CD14-positive monocyte (primary cell): ENCODE measurements around the gene HMCN1. TPM values are rescaled to one million over a fixed set of nuclear protein-coding genes. Genes with fewer than 3 reads are reported as not detected.

Experiments
- DNase-seq, 3 donors: peaks; one replicate each; pipeline ENCODE4 v3.0.0-alpha.2; 2011 to 2022
- H2AFZ ChIP-seq: 2 replicates; pipeline ENCODE4 v1.6.0; 2012; ENCODE audit warnings: mild to moderate bottlenecking, low read depth, low read length, inconsistent platforms; ENCODE audit not compliant: insufficient read depth, poor library complexity, severe bottlenecking
- H3K27ac ChIP-seq, 2 donors: 1 replicate in 1 of 2; 2 replicates in 1 of 2; pipeline ENCODE4 v1.5.1; 2012 to 2013; ENCODE audit warnings: low read length in 2 of 2, control low read depth in 1 of 2, inconsistent platforms in 1 of 2, low read depth in 1 of 2, mild to moderate bottlenecking in 1 of 2
- H3K27me3 ChIP-seq, 2 donors: one replicate each; pipeline versions ENCODE4 v1.6.0 to v1.6.1; 2011 to 2013; ENCODE audit warnings: low read length in 2 of 2; ENCODE audit not compliant: control insufficient read depth in 2 of 2, insufficient read depth in 2 of 2
- H3K36me3 ChIP-seq, 2 donors: replicated peaks in 1 of 2; 1 replicate in 1 of 2; 2 replicates in 1 of 2; pipeline versions ENCODE4 v1.5.1 to v1.6.1; 2012 to 2013; ENCODE audit warnings: low read length in 2 of 2, control low read depth in 1 of 2, inconsistent platforms in 1 of 2, mild to moderate bottlenecking in 1 of 2; ENCODE audit not compliant: insufficient read depth in 2 of 2, control insufficient read depth in 1 of 2
- H3K4me1 ChIP-seq, 2 donors: 1 replicate in 1 of 2; 2 replicates in 1 of 2; pipeline versions ENCODE4 v1.5.1 to v1.6.1; 2012 to 2013; ENCODE audit warnings: low read length in 2 of 2, control low read depth in 1 of 2, inconsistent platforms in 1 of 2, mild to moderate bottlenecking in 1 of 2, moderate library complexity in 1 of 2; ENCODE audit not compliant: insufficient read depth in 2 of 2, control insufficient read depth in 1 of 2
- H3K4me2 ChIP-seq: replicated peaks from 2 replicates; pipeline ENCODE3; 2012; ENCODE audit warnings: low read length, moderate library complexity, mild to moderate bottlenecking; ENCODE audit not compliant: poor library complexity, severe bottlenecking; ENCODE audit errors: extremely low read depth
- H3K4me3 ChIP-seq, 3 experiments: fragments of 200-600 bp in 1 of 3; sonication (generic) in 1 of 3; replicated peaks in 1 of 3; 1 replicate in 2 of 3; 2 replicates in 1 of 3; pipeline ENCODE4 v1.5.1; 2011 to 2013; ENCODE audit warnings: low read length in 3 of 3, mild to moderate bottlenecking in 3 of 3, control low read depth in 2 of 3, low read depth in 2 of 3, inconsistent platforms in 1 of 3, moderate library complexity in 1 of 3
- H3K79me2 ChIP-seq: 2 replicates; pipeline ENCODE4 v1.6.0; 2012; ENCODE audit warnings: mild to moderate bottlenecking, control low read depth, inconsistent platforms, low read length, moderate library complexity; ENCODE audit not compliant: insufficient read depth
- H3K9ac ChIP-seq: 2 replicates; pipeline ENCODE4 v1.6.0; 2017; ENCODE audit warnings: low read length, mild to moderate bottlenecking; ENCODE audit not compliant: insufficient read depth, poor library complexity, severe bottlenecking
- H3K9me3 ChIP-seq, 2 donors: replicated peaks in 1 of 2; 1 replicate in 1 of 2; 2 replicates in 1 of 2; pipeline versions ENCODE4 v1.5.1 to v1.6.1; 2012 to 2013; ENCODE audit warnings: low read length in 2 of 2, control low read depth in 1 of 2; ENCODE audit not compliant: control insufficient read depth in 1 of 2, insufficient read depth in 1 of 2
- H4K20me1 ChIP-seq: 2 replicates; pipeline ENCODE4 v1.6.0; 2012; ENCODE audit warnings: mild to moderate bottlenecking, low read length, control low read depth, moderate library complexity; ENCODE audit not compliant: insufficient read depth
- H3K27ac Mint-ChIP-seq, 7 donors: one replicate each; pipeline ENCODE4 v1.8.0; 2020; ENCODE audit warnings: mild to moderate bottlenecking in 7 of 7, mixed read lengths in 7 of 7, moderate library complexity in 6 of 7, inconsistent platforms in 2 of 7
- H3K27me3 Mint-ChIP-seq, 3 donors: one replicate each; pipeline ENCODE4 v1.8.0; 2021 to 2022; ENCODE audit warnings: low read depth in 3 of 3, mild to moderate bottlenecking in 3 of 3, mixed read lengths in 3 of 3, moderate library complexity in 3 of 3, inconsistent platforms in 1 of 3
- H3K36me3 Mint-ChIP-seq, 2 donors: one replicate each; pipeline ENCODE4 v1.8.0; 2020; ENCODE audit warnings: mixed read lengths in 2 of 2, inconsistent platforms in 1 of 2, mild to moderate bottlenecking in 1 of 2
- H3K4me1 Mint-ChIP-seq: one replicate; pipeline ENCODE4 v1.8.0; 2020; ENCODE audit warnings: mild to moderate bottlenecking, mixed read lengths
- H3K4me3 Mint-ChIP-seq, 2 donors: one replicate each; pipeline ENCODE4 v1.8.0; 2020; ENCODE audit warnings: mild to moderate bottlenecking in 2 of 2, mixed read lengths in 2 of 2, moderate library complexity in 1 of 2
- H3K9me3 Mint-ChIP-seq, 7 donors: one replicate each; pipeline ENCODE4 v1.8.0; 2020 to 2022; ENCODE audit warnings: mixed read lengths in 7 of 7, mild to moderate bottlenecking in 6 of 7, moderate library complexity in 6 of 7, inconsistent platforms in 2 of 7
- CTCF ChIP-seq: fragments of 200-600 bp; IDR thresholded peaks from one replicate; pipeline ENCODE4 v1.8.0; 2022; ENCODE audit warnings: antibody characterized with exemption, mild to moderate bottlenecking
- WGBS: methylation state at CpG from one replicate; pipeline ENCODE4 v1.1.5; 2013; ENCODE audit warnings: missing lambda C conversion rate; ENCODE audit not compliant: insufficient coverage; 5-methylcytosine and 5-hydroxymethylcytosine counted together
- intact Hi-C, 2 donors: fragments of 100-400 bp; cut with micrococcal nuclease; formaldehyde crosslinking; loops; one replicate each; pipeline versions ENCODE4 v1.15.0 to v1.15.1; 2023
- polyA plus RNA-seq, 3 donors: library from polyadenylated mRNA; depleted of rRNA in 1 of 3; unstranded in 2 of 3; stranded (reverse) in 1 of 3; fragments of 300-500 nt in 2 of 3; fragments of >200 nt in 1 of 3; fragmentation: Illumina TruSeq in 2 of 3; gene quantifications; 1 replicate in 2 of 3; 2 replicates in 1 of 3; pipeline ENCODE4 v1.2.3, GENCODE V29; 2012 to 2021

Gene HMCN1
- polyA plus RNA-seq, 3 donors, result not detected

- H3K36me3 Mint-ChIP-seq, result no peaks in the 10 kb centered on the region
- no peaks in the 10 kb centered on the region for H3K4me1 ChIP-seq
- no peak overlapping the region for H3K4me2 ChIP-seq
Measured at GRCh38 chr1:185789501-185790193, 55.5 kb downstream of the HMCN1 start.

GRCh38 chr1:185790194-185790735 lies 56.1 kb downstream of the HMCN1 start:
- H3K9me3 Mint-ChIP-seq, result peaks cover 0 to 7% (median 0%) of the 10 kb centered on the region in 7 donors

More at GRCh38 chr1:185789501-185790193, 55.5 kb downstream of the HMCN1 start:
- Mint-ChIP-seq H3K9me3 (peaks cover 0 to 7% (median 0%) of the 10 kb centered on the region in 7 donors), H3K27me3 (peaks cover 0 to 4% (median 3%) of the 10 kb centered on the region in 3 donors), H3K27ac (no peak overlapping the region), H3K4me3 (no peak overlapping the region), H3K4me1 (no peaks in the 10 kb centered on the region)
- H3K9ac ChIP-seq, result no peak overlapping the region
- DNase-seq, result no peak
- no peak overlapping the region for H2AFZ ChIP-seq
- H3K4me3 ChIP-seq, result no peak overlapping the region
- no peaks in the 10 kb centered on the region for H3K27me3 ChIP-seq
- H3K79me2 ChIP-seq, result no peaks in the 10 kb centered on the region
- intact Hi-C loops, result no loop called here
- H3K36me3 ChIP-seq, result no peaks in the 10 kb centered on the region
- no peak overlapping the region for H3K27ac ChIP-seq
- no peaks in the 10 kb centered on the region for H4K20me1 ChIP-seq
- no peaks in the 10 kb centered on the region for H3K9me3 ChIP-seq
- no peak for TF ChIP-seq CTCF
- WGBS, result no CpG with 5 or more reads among the region's 2 CpGs

More at GRCh38 chr1:185790194-185790735, 56.1 kb downstream of the HMCN1 start:
- Mint-ChIP-seq H3K27ac (no peak overlapping the region), H3K4me1 (no peaks in the 10 kb centered on the region), H3K27me3 (peaks cover 0 to 3% (median 3%) of the 10 kb centered on the region in 3 donors), H3K4me3 (no peak overlapping the region), H3K36me3 (no peaks in the 10 kb centered on the region)
- no peaks in the 10 kb centered on the region for H4K20me1 ChIP-seq
- 79% methylated on average over 2 of the region's 2 CpGs for WGBS
- no peak overlapping the region for H3K4me3 ChIP-seq
- no peak for TF ChIP-seq CTCF
- no peak overlapping the region for H3K27ac ChIP-seq
- no peaks in the 10 kb centered on the region for H3K79me2 ChIP-seq
- no peaks in the 10 kb centered on the region for H3K9me3 ChIP-seq
- no peak for DNase-seq
- H2AFZ ChIP-seq, result no peak overlapping the region
- H3K4me1 ChIP-seq, result no peaks in the 10 kb centered on the region
- no peak overlapping the region for H3K4me2 ChIP-seq
- H3K9ac ChIP-seq, result no peak overlapping the region
- no peaks in the 10 kb centered on the region for H3K27me3 ChIP-seq
- intact Hi-C loops, result no loop called here
- no peaks in the 10 kb centered on the region for H3K36me3 ChIP-seq
